Measurements from ENCODE around the gene DGKD. TPM values are rescaled to one million over a fixed set of nuclear protein-coding genes. Genes with fewer than 3 reads are reported as not detected.

DGKD gene
- polyA plus RNA-seq, 3 donors, result 14.5 to 67.5 (median 16.6) TPM

GRCh38 chr2:233412405-233412804 is 58.1 kb downstream of the DGKD start:
- Histone ChIP-seq H3K9me3 (replicated peaks in 1 of 2; ENCODE audit: control insufficient read depth in 1 of 2, insufficient read depth in 1 of 2, low read length in 2 of 2) (peaks cover 4 to 26% of the 10 kb centered on the region in 2 donors), H3K36me3 (replicated peaks in 1 of 2; ENCODE audit: control insufficient read depth in 1 of 2, insufficient read depth in 2 of 2, low read length in 2 of 2) (peaks cover 47 to 98% of the 10 kb centered on the region in 2 donors), H3K79me2 (ENCODE audit: insufficient read depth, low read length) (peaks cover 98% of the 10 kb centered on the region), H3K4me1 (ENCODE audit: control insufficient read depth in 1 of 2, insufficient read depth in 2 of 2, low read length in 2 of 2) (no peaks in the 10 kb centered on the region), H2AFZ (ENCODE audit: insufficient read depth, low read depth, low read length, poor library complexity, severe bottlenecking) (no peak overlapping the region), H3K4me3 (replicated peaks in 1 of 3; ENCODE audit: low read depth in 2 of 3, low read length in 3 of 3) (no peak overlapping the region), H3K4me2 (replicated peaks; ENCODE audit: extremely low read depth, low read length, poor library complexity, severe bottlenecking) (no peak overlapping the region), H3K27me3 (ENCODE audit: control insufficient read depth in 2 of 2, insufficient read depth in 2 of 2, low read length in 2 of 2) (no peaks in the 10 kb centered on the region), H4K20me1 (ENCODE audit: insufficient read depth, low read length) (peaks cover 81% of the 10 kb centered on the region), H3K27ac (ENCODE audit: low read depth in 1 of 2, low read length in 2 of 2) (no peak overlapping the region), H3K9ac (ENCODE audit: insufficient read depth, low read length, poor library complexity, severe bottlenecking) (no peak overlapping the region)
- no CpG with 5 or more reads among the region's 3 CpGs for WGBS (ENCODE audit: insufficient coverage)
- H3K27me3 Mint-ChIP-seq (ENCODE audit: low read depth in 3 of 3), result peaks cover 0 to 2% (median 0%) of the 10 kb centered on the region in 3 donors
- H3K27ac Mint-ChIP-seq, result no peak overlapping the region
- H3K36me3 Mint-ChIP-seq, result peaks cover 72 to 94% of the 10 kb centered on the region in 2 donors
- TF ChIP-seq CTCF (IDR thresholded peaks at IDR 0.05), result no peak
- H3K4me3 Mint-ChIP-seq, result no peak overlapping the region
- peaks cover 13 to 23% (median 20%) of the 10 kb centered on the region in 7 donors for H3K9me3 Mint-ChIP-seq
- H3K4me1 Mint-ChIP-seq, result peaks cover 3% of the 10 kb centered on the region
- DNase-seq, result no peak
- intact Hi-C loops (cut with micrococcal nuclease), result no loop called here

GRCh38 chr2:233413046-233413445 is 58.8 kb downstream of the DGKD start:
- intact Hi-C loops (cut with micrococcal nuclease), result no loop called here
- WGBS (ENCODE audit: insufficient coverage), result no CpG with 5 or more reads among the region's 4 CpGs
- peaks cover 74 to 95% of the 10 kb centered on the region in 2 donors for H3K36me3 Mint-ChIP-seq
- Histone ChIP-seq H3K4me2 (replicated peaks; ENCODE audit: extremely low read depth, low read length, poor library complexity, severe bottlenecking) (no peak overlapping the region), H3K9ac (ENCODE audit: insufficient read depth, low read length, poor library complexity, severe bottlenecking) (no peak overlapping the region), H3K27me3 (ENCODE audit: control insufficient read depth in 2 of 2, insufficient read depth in 2 of 2, low read length in 2 of 2) (no peaks in the 10 kb centered on the region), H3K79me2 (ENCODE audit: insufficient read depth, low read length) (peaks cover 98% of the 10 kb centered on the region), H2AFZ (ENCODE audit: insufficient read depth, low read depth, low read length, poor library complexity, severe bottlenecking) (no peak overlapping the region), H3K4me3 (replicated peaks in 1 of 3; ENCODE audit: low read depth in 2 of 3, low read length in 3 of 3) (no peak overlapping the region), H3K27ac (ENCODE audit: low read depth in 1 of 2, low read length in 2 of 2) (peak overlapping the region in 1 of 2 donors; percentile 39), H3K36me3 (replicated peaks in 1 of 2; ENCODE audit: control insufficient read depth in 1 of 2, insufficient read depth in 2 of 2, low read length in 2 of 2) (peaks cover 47 to 95% of the 10 kb centered on the region in 2 donors), H3K9me3 (replicated peaks in 1 of 2; ENCODE audit: control insufficient read depth in 1 of 2, insufficient read depth in 1 of 2, low read length in 2 of 2) (peaks cover 4 to 26% of the 10 kb centered on the region in 2 donors), H3K4me1 (ENCODE audit: control insufficient read depth in 1 of 2, insufficient read depth in 2 of 2, low read length in 2 of 2) (peaks cover 1 to 2% of the 10 kb centered on the region in 2 donors), H4K20me1 (ENCODE audit: insufficient read depth, low read length) (peaks cover 82% of the 10 kb centered on the region)
- H3K9me3 Mint-ChIP-seq, result peaks cover 13 to 23% (median 20%) of the 10 kb centered on the region in 7 donors
- no peak for TF ChIP-seq CTCF (IDR thresholded peaks at IDR 0.05)
- H3K27ac Mint-ChIP-seq, result peak overlapping the region in 4 of 7 donors; percentile 54 to 83 (median 67)
- H3K4me1 Mint-ChIP-seq, result peaks cover 9% of the 10 kb centered on the region
- no peak for DNase-seq
- peaks cover 0 to 2% (median 0%) of the 10 kb centered on the region in 3 donors for H3K27me3 Mint-ChIP-seq (ENCODE audit: low read depth in 3 of 3)
- H3K4me3 Mint-ChIP-seq, result no peak overlapping the region
